ENCODE results near the gene CAMK2D. TPM values are rescaled to one million over a fixed set of nuclear protein-coding genes. Genes with fewer than 3 reads are reported as not detected.

CAMK2D gene
- total RNA-seq, 1 experiment from 2014 or later: 35.8 TPM

DNA sequence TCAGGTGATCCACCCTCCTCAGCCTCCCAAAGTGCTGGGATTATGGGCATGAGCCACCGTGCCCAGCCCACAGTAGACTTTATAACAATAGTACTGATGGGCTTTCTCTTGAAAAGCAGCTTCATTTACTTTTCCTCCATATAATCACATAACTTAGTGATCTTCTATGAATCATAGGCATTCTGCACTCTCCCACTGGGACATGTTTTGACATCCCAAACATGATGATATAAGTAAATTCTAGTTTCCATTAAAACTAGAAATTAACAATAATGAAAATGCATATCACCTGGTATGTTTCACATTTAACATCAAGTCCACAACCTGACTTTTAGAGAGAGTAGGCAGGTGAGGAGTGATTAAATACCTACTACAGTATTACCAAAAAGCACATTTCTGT is 96.5 kb downstream of the CAMK2D start:
- Histone ChIP-seq H3K4me3 (ENCODE audit: low read depth, low read length, poor library complexity, severe bottlenecking) (no peak overlapping the region), H3K27me3 (replicated peaks; ENCODE audit: insufficient read depth, low read depth, low read length, poor library complexity) (no peaks in the 10 kb centered on the region), H3K27ac (ENCODE audit: low read depth, low read length, poor library complexity, severe bottlenecking) (no peak overlapping the region), H3K9me3 (ENCODE audit: low read depth, low read length, poor library complexity, severe bottlenecking) (no peaks in the 10 kb centered on the region), H3K4me1 (ENCODE audit: insufficient read depth, low read length, poor library complexity, severe bottlenecking) (no peaks in the 10 kb centered on the region), H3K36me3 (ENCODE audit: insufficient read depth, low read length, poor library complexity, severe bottlenecking) (no peaks in the 10 kb centered on the region)
- intact Hi-C loops (cut with micrococcal nuclease; ENCODE audit: unreplicated experiment): no loop called here
- ChIA-PET POLR2A (ENCODE audit: low non-redundant PET) (no interaction called here), CTCF (no interaction called here)
- no peak for DNase-seq (ENCODE audit: low spot score)
- TF ChIP-seq CTCF (conservative IDR thresholded peaks at IDR 0.05; ENCODE audit: low read depth, low read length) (no peak), EZH2 (IDR thresholded peaks at IDR 0.05; ENCODE audit: borderline replicate concordance, low read depth, low read length, poor library complexity, severe bottlenecking) (no peak)
- BruUV-seq (replicated peaks): no TSS peak

DNA sequence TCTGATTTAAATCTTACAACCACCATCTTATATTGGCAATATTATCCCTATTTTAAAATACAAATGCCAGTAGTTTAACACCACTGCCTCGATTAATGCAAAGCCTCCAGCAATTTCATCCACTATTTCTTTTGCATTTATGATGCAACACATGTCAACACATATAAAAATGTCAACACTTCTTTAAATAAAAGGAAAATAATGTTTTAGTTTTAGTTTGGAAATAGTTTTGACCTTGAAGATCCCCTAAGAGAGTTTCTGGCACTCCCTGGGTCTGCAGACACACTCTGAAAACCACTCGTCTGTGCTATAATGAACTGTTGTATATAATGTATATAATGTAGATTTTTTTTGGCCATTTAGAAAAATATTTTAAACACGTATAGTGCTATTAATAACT is 99.0 kb downstream of the CAMK2D start:
- intact Hi-C loops (cut with micrococcal nuclease; ENCODE audit: unreplicated experiment): no loop called here
- no peaks in the 10 kb centered on the region for H3K27me3 ChIP-seq (replicated peaks; ENCODE audit: insufficient read depth, low read depth, low read length, poor library complexity)
- ChIA-PET CTCF (no interaction called here), POLR2A (ENCODE audit: low non-redundant PET) (no interaction called here)
- no peak overlapping the region for H3K27ac ChIP-seq (ENCODE audit: low read depth, low read length, poor library complexity, severe bottlenecking)
- no peaks in the 10 kb centered on the region for H3K9me3 ChIP-seq (ENCODE audit: low read depth, low read length, poor library complexity, severe bottlenecking)
- no peak overlapping the region for H3K4me3 ChIP-seq (ENCODE audit: low read depth, low read length, poor library complexity, severe bottlenecking)
- no peak for DNase-seq (ENCODE audit: low spot score)
- peaks cover 5% of the 10 kb centered on the region for H3K4me1 ChIP-seq (ENCODE audit: insufficient read depth, low read length, poor library complexity, severe bottlenecking)
- no peaks in the 10 kb centered on the region for H3K36me3 ChIP-seq (ENCODE audit: insufficient read depth, low read length, poor library complexity, severe bottlenecking)
- TF ChIP-seq EZH2 (IDR thresholded peaks at IDR 0.05; ENCODE audit: borderline replicate concordance, low read depth, low read length, poor library complexity, severe bottlenecking) (no peak), CTCF (conservative IDR thresholded peaks at IDR 0.05; ENCODE audit: low read depth, low read length) (no peak)
- no TSS peak for BruUV-seq (replicated peaks)

DNA sequence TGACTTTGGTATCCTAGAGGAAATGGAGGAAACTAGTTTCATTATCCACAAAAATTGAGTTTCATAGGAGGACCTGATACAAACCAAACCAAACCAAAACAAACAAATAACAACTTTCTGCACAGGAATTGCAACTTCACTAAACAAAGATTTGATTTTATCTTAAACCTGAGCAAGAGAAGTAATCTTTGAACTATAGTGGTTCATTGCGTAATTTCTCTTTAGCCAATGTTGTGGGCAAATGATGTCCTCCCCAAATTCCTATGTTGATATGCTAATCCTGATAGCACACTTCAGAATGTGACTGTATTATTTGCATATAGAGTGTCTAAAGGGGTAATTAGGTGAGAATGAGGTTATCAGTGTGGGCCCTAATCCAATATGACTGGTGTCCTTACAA is 102.4 kb downstream of the CAMK2D start:
- TF ChIP-seq EZH2 (IDR thresholded peaks at IDR 0.05; ENCODE audit: borderline replicate concordance, low read depth, low read length, poor library complexity, severe bottlenecking) (no peak), CTCF (conservative IDR thresholded peaks at IDR 0.05; ENCODE audit: low read depth, low read length) (no peak)
- ChIA-PET POLR2A (ENCODE audit: low non-redundant PET) (no interaction called here), CTCF (no interaction called here)
- DNase-seq (ENCODE audit: low spot score): no peak
- Histone ChIP-seq H3K9me3 (ENCODE audit: low read depth, low read length, poor library complexity, severe bottlenecking) (no peaks in the 10 kb centered on the region), H3K27me3 (replicated peaks; ENCODE audit: insufficient read depth, low read depth, low read length, poor library complexity) (no peaks in the 10 kb centered on the region), H3K4me1 (ENCODE audit: insufficient read depth, low read length, poor library complexity, severe bottlenecking) (peaks cover 12% of the 10 kb centered on the region), H3K27ac (ENCODE audit: low read depth, low read length, poor library complexity, severe bottlenecking) (no peak overlapping the region), H3K4me3 (ENCODE audit: low read depth, low read length, poor library complexity, severe bottlenecking) (no peak overlapping the region), H3K36me3 (ENCODE audit: insufficient read depth, low read length, poor library complexity, severe bottlenecking) (no peaks in the 10 kb centered on the region)
- BruUV-seq (replicated peaks): no TSS peak
- intact Hi-C loops (cut with micrococcal nuclease; ENCODE audit: unreplicated experiment): no loop called here
